GM10847 (cell line): ENCODE data around the gene KIAA0040.

Source experiments
- POLR2A ChIP-seq: IDR thresholded peaks from 2 replicates; pipeline ENCODE4 v1.6.1; 2011; ENCODE audit not compliant: insufficient read length; ENCODE audit errors: extremely low read depth

Gene KIAA0040

GRCh38 chr1:175118375-175119367 lies 73.9 kb downstream of the KIAA0040 start:
- TF ChIP-seq POLR2A: no peak

- TF ChIP-seq POLR2A: no peak
These were observed 75.7 kb downstream of the KIAA0040 start for GRCh38 chr1:175116903-175117302.

DNA sequence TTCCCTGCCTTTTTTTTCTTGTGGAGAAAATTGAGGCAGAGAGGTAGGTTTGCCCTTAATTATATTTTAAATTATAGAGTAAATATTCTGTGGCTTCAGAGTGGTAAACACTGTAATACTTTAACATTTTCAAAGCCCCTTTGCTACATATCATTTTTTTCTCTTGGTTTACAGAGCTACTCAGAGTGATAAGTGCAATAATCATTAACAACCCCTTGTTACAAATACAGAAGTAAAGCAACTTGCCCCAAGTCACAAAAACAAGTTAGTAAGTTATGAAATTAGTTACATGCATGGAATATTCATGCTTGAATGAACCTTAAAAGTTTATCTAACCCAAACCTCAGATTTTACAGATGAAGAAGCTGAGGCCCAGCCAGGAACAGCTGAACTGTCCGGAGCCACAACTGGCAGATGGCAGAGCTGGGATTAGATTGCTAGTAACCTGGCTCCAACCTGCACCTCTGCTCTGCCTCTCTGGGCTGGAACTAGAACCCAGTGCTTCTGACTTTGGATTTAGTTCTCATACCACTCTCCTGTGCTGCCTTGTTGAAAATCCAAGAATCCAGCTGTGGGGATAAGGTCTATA lies 76.3 kb downstream of the KIAA0040 start:
- no peak for TF ChIP-seq POLR2A

GRCh38 chr1:175114996-175115395 lies 77.6 kb downstream of the KIAA0040 start:
- no peak for TF ChIP-seq POLR2A
